IMR-90 (cell line): ENCODE measurements around the gene GTF3C1. TPM values are rescaled to one million over a fixed set of nuclear protein-coding genes. Genes with fewer than 3 reads are reported as not detected.

Experiments used
- ATAC-seq: fragments of 200-7000 bp; cut with Tn5 transposase; 2 replicates; pipeline ENCODE4 v1.9.1; 2020; ENCODE audit warnings: low read depth, mild to moderate bottlenecking, moderate library complexity
- BruUV-seq: library from RNA; stranded (reverse); fragments of 400-500 nt; replicated peaks from 2 replicates; lab custom pipeline; 2021; lab: Mats Ljungman, UMichigan
- CTCF ChIA-PET: fragments of 300-600 bp; formaldehyde crosslinking; extraction: SDS; loops from one replicate; lab custom pipeline; 2021; ENCODE audit warnings: antibody characterized with exemption; lab: Yijun Ruan, JAX
- POLR2A ChIA-PET: fragments of 300-600 bp; sonication (Branson Sonifier 250); formaldehyde crosslinking; loops from one replicate; lab custom pipeline; 2022; ENCODE audit warnings: antibody characterized with exemption; ENCODE audit not compliant: unreplicated experiment; lab: Charles Lee
- DNase-seq: peaks from one replicate; pipeline ENCODE4 v3.0.0; 2013
- H2AFZ ChIP-seq: replicated peaks from 2 replicates; pipeline ENCODE3; 2013; ENCODE audit warnings: low read length, mild to moderate bottlenecking; ENCODE audit not compliant: poor library complexity
- H2AK5ac ChIP-seq: 2 replicates; pipeline ENCODE4 v1.6.1; 2013; ENCODE audit warnings: low read depth, low read length, inconsistent platforms
- H2AK9ac ChIP-seq: replicated peaks from 2 replicates; pipeline ENCODE3; 2013; ENCODE audit warnings: mild to moderate bottlenecking, low read depth, low read length, moderate library complexity; ENCODE audit not compliant: poor library complexity
- H2BK120ac ChIP-seq: 2 replicates; pipeline ENCODE4 v1.6.1; 2013; ENCODE audit warnings: low read depth, low read length, inconsistent platforms
- H2BK15ac ChIP-seq: 3 replicates; pipeline ENCODE4 v1.6.1; 2013; ENCODE audit warnings: low read depth, low read length, inconsistent platforms
- H2BK20ac ChIP-seq: 2 replicates; pipeline ENCODE4 v1.6.1; 2013; ENCODE audit warnings: low read depth, mild to moderate bottlenecking, inconsistent platforms, low read length, moderate library complexity
- H2BK5ac ChIP-seq: 2 replicates; pipeline ENCODE4 v1.6.1; 2013; ENCODE audit warnings: mild to moderate bottlenecking, low read depth, low read length, inconsistent platforms; ENCODE audit not compliant: poor library complexity, severe bottlenecking
- H3K14ac ChIP-seq: replicated peaks from 2 replicates; pipeline ENCODE4 v1.6.1; 2013; ENCODE audit warnings: low read depth, low read length, inconsistent platforms
- H3K18ac ChIP-seq: 2 replicates; pipeline ENCODE4 v1.6.1; 2013; ENCODE audit warnings: low read depth, low read length, control low read depth
- H3K23ac ChIP-seq: 2 replicates; pipeline ENCODE4 v1.6.1; 2013; ENCODE audit warnings: low read depth, low read length, inconsistent platforms
- H3K27ac ChIP-seq: 2 replicates; pipeline ENCODE4 v1.5.1; 2013; ENCODE audit warnings: mild to moderate bottlenecking, control low read depth, low read length; ENCODE audit not compliant: insufficient read depth
- H3K27me3 ChIP-seq: 2 replicates; pipeline ENCODE4 v1.6.1; 2013; ENCODE audit warnings: low read length; ENCODE audit not compliant: control insufficient read depth, insufficient read depth
- H3K36me3 ChIP-seq: 2 replicates; pipeline ENCODE4 v1.6.1; 2013; ENCODE audit warnings: low read length, mixed read lengths; ENCODE audit not compliant: control insufficient read depth, insufficient read depth
- H3K4ac ChIP-seq: 2 replicates; pipeline ENCODE4 v1.6.1; 2013; ENCODE audit warnings: low read depth, low read length, inconsistent platforms
- H3K4me1 ChIP-seq: 2 replicates; pipeline ENCODE4 v1.6.1; 2013; ENCODE audit warnings: low read length, mixed read lengths; ENCODE audit not compliant: control insufficient read depth, insufficient read depth
- H3K4me2 ChIP-seq: 2 replicates; pipeline ENCODE4 v1.6.1; 2013; ENCODE audit warnings: low read depth, mild to moderate bottlenecking, control low read depth, low read length, moderate library complexity
- H3K4me3 ChIP-seq: 2 replicates; pipeline ENCODE4 v1.5.1; 2013; ENCODE audit warnings: low read depth, mild to moderate bottlenecking, control low read depth, low read length, moderate library complexity; ENCODE audit not compliant: insufficient read depth
- H3K56ac ChIP-seq: 2 replicates; pipeline ENCODE4 v1.6.1; 2013; ENCODE audit warnings: low read length, inconsistent platforms; ENCODE audit not compliant: insufficient read depth; ENCODE audit errors: extremely low read depth
- H3K79me1 ChIP-seq, 2 experiments: 2 replicates each; pipeline ENCODE4 v1.6.1; 2013; ENCODE audit warnings: low read length in 2 of 2, inconsistent platforms in 1 of 2, low read depth in 1 of 2
- H3K9ac ChIP-seq: 2 replicates; pipeline ENCODE4 v1.6.1; 2013; ENCODE audit warnings: low read depth, low read length, control low read depth
- H3K9me1 ChIP-seq: 2 replicates; pipeline ENCODE4 v1.6.1; 2013; ENCODE audit warnings: low read length, inconsistent platforms; ENCODE audit not compliant: insufficient read depth
- H3K9me3 ChIP-seq: 2 replicates; pipeline ENCODE4 v1.6.1; 2013; ENCODE audit warnings: low read length; ENCODE audit not compliant: control insufficient read depth, insufficient read depth
- H4K20me1 ChIP-seq: 2 replicates; pipeline ENCODE4 v1.6.1; 2013; ENCODE audit warnings: low read length, inconsistent platforms; ENCODE audit not compliant: insufficient read depth
- H4K5ac ChIP-seq: 2 replicates; pipeline ENCODE4 v1.6.1; 2013; ENCODE audit warnings: mild to moderate bottlenecking, low read depth, low read length, control low read depth
- H4K8ac ChIP-seq, 2 experiments: 2 replicates each; pipeline ENCODE4 v1.6.1; 2013; ENCODE audit warnings: low read depth in 2 of 2, low read length in 2 of 2, control low read depth in 1 of 2, inconsistent platforms in 1 of 2
- H4K91ac ChIP-seq: 2 replicates; pipeline ENCODE4 v1.6.1; 2013; ENCODE audit warnings: low read depth, low read length, inconsistent platforms; ENCODE audit not compliant: insufficient read depth
- BHLHE40 ChIP-seq: fragments of 150-350 bp; IDR thresholded peaks from 2 replicates; pipeline ENCODE4 v1.6.1; 2016; ENCODE audit warnings: mild to moderate bottlenecking, low read depth, low read length
- CEBPB ChIP-seq: IDR thresholded peaks from 2 replicates; pipeline ENCODE4 v1.6.1; 2012; ENCODE audit warnings: low read depth, low read length, improper control_type of control experiment
- CHD1 ChIP-seq: IDR thresholded peaks from 2 replicates; pipeline ENCODE4 v1.6.1; 2012; ENCODE audit warnings: low read depth, low read length, improper control_type of control experiment
- ELK1 ChIP-seq: fragments of 150-350 bp; IDR thresholded peaks from 2 replicates; pipeline ENCODE4 v1.6.1; 2016; ENCODE audit warnings: low read depth, mild to moderate bottlenecking, low read length, moderate library complexity, borderline replicate concordance
- FOS ChIP-seq: fragments of 150-350 bp; IDR thresholded peaks from 2 replicates; pipeline ENCODE4 v1.6.1; 2016; ENCODE audit warnings: low read depth, low read length
- MAFK ChIP-seq: IDR thresholded peaks from 2 replicates; pipeline ENCODE4 v1.6.1; 2012; ENCODE audit warnings: low read depth, low read length, improper control_type of control experiment
- MAZ ChIP-seq: IDR thresholded peaks from 2 replicates; pipeline ENCODE4 v1.6.1; 2012; ENCODE audit warnings: low read depth, mild to moderate bottlenecking, low read length, improper control_type of control experiment, moderate library complexity, borderline replicate concordance
- MXI1 ChIP-seq: IDR thresholded peaks from 2 replicates; pipeline ENCODE4 v1.6.1; 2012; ENCODE audit warnings: low read depth, mild to moderate bottlenecking, low read length, moderate library complexity, borderline replicate concordance
- NFE2L2 ChIP-seq: fragments of 150-350 bp; IDR thresholded peaks from 2 replicates; pipeline ENCODE4 v1.6.1; 2016; ENCODE audit warnings: low read depth, mild to moderate bottlenecking, low read length
- RAD21 ChIP-seq: IDR thresholded peaks from 2 replicates; pipeline ENCODE4 v1.6.1; 2012; ENCODE audit warnings: low read length, improper control_type of control experiment
- RCOR1 ChIP-seq: IDR thresholded peaks from 2 replicates; pipeline ENCODE4 v1.6.1; 2012; ENCODE audit warnings: mild to moderate bottlenecking, low read length, improper control_type of control experiment; ENCODE audit not compliant: insufficient replicate concordance
- RFX5 ChIP-seq: IDR thresholded peaks from 2 replicates; pipeline ENCODE4 v1.8.0; 2012; ENCODE audit warnings: low read depth, mild to moderate bottlenecking, low read length, moderate library complexity
- SMC3 ChIP-seq: fragments of 150-350 bp; IDR thresholded peaks from 2 replicates; pipeline ENCODE4 v1.6.1; 2016; ENCODE audit warnings: low read depth, mild to moderate bottlenecking, antibody characterized with exemption, low read length, moderate library complexity
- dilution Hi-C: fragments of 300-500 bp; cut with HindIII; formaldehyde crosslinking; loops from one replicate; pipeline ENCODE4 v1.14.3; 2018; ENCODE audit warnings: low sequenced_read_pairs; ENCODE audit not compliant: unreplicated experiment
- in situ Hi-C: fragments of 300-500 bp; cut with MboI; formaldehyde crosslinking; loops from 3 replicates; pipeline ENCODE4 v1.14.3; 2019; ENCODE audit warnings: low sequenced_read_pairs, inconsistent platforms, mixed read lengths
- intact Hi-C: fragments of 100-400 bp; cut with micrococcal nuclease; formaldehyde crosslinking; loops from 2 replicates; pipeline ENCODE4 v1.10.0; 2022
- polyA plus RNA-seq, 3 experiments: library from polyadenylated mRNA; depleted of rRNA; stranded (reverse); fragments of >200 nt; gene quantifications; 2 replicates each; pipeline ENCODE4 v1.2.3, GENCODE V29; 2012; ENCODE audit warnings: low replicate concordance in 1 of 3
- total RNA-seq: library from RNA; depleted of rRNA; stranded (reverse); fragments of >200 nt; gene quantifications from 2 replicates; pipeline ENCODE4 v1.2.3, GENCODE V29; 2012
- TF ChIP-seq, protein P1 (sequence below): conservative IDR thresholded peaks from 2 replicates; pipeline ENCODE4 v1.5.1; 2012; ENCODE audit warnings: mild to moderate bottlenecking, low read depth, low read length, improper control_type of control experiment

GTF3C1 gene
- total and polyA plus RNA-seq, 2 of the 4 experiments (the other 2 are of a cell fraction): 50.8 to 68.1 TPM

DNA sequence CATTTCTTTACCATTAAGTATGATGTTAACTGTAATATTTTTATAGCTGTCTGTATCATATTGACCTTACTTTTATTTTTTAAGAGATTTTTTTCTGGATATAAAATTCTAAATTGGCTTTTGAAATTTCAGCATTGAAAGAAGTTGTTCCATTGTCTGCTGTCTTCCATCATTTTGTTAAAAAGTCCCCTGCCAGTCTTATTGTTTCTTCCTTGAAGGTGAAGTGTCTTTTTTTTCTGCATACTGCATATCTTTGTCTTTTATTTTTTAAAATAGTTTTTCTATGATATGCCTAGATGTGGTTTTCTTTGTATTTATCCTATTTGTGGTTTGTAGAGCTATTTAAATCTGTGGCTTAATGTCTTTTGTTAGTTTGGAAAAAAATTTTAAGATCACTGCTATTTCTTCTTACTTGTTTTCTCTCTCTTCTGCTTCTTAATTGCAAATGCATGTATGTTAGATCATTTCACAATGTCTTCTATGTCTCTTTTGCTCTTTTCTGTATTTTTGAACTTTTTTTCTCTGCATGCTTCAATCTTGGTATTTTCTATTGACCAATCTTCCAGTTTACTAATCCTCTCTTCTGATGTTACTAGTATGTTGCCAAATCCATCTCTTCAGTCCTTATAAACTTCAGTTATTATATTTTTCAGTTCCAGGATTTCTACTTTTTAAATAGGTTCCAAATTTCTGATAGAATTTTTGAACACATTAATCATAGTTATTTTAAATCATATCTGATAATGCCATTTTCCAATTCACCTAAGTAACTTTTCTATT, 127.6 kb downstream of the GTF3C1 start:
- H2AFZ ChIP-seq: no peak overlapping the region
- H2BK5ac ChIP-seq: no peak overlapping the region
- H4K20me1 ChIP-seq: no peaks in the 10 kb centered on the region
- no peaks in the 10 kb centered on the region for H3K9me1 ChIP-seq
- H3K9ac ChIP-seq: no peak overlapping the region
- dilution Hi-C loops (no loop called here), intact Hi-C loops (no loop called here), in situ Hi-C loops (no loop called here)
- no peak overlapping the region for H4K5ac ChIP-seq
- no peaks in the 10 kb centered on the region for H3K79me1 ChIP-seq
- no peak overlapping the region for H2BK120ac ChIP-seq
- no peak overlapping the region for H3K4me2 ChIP-seq
- TF ChIP-seq NFE2L2: no peak
- no peak for TF ChIP-seq MAZ
- TF ChIP-seq, protein P1, sequence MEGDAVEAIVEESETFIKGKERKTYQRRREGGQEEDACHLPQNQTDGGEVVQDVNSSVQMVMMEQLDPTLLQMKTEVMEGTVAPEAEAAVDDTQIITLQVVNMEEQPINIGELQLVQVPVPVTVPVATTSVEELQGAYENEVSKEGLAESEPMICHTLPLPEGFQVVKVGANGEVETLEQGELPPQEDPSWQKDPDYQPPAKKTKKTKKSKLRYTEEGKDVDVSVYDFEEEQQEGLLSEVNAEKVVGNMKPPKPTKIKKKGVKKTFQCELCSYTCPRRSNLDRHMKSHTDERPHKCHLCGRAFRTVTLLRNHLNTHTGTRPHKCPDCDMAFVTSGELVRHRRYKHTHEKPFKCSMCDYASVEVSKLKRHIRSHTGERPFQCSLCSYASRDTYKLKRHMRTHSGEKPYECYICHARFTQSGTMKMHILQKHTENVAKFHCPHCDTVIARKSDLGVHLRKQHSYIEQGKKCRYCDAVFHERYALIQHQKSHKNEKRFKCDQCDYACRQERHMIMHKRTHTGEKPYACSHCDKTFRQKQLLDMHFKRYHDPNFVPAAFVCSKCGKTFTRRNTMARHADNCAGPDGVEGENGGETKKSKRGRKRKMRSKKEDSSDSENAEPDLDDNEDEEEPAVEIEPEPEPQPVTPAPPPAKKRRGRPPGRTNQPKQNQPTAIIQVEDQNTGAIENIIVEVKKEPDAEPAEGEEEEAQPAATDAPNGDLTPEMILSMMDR: no peak
- no peak for TF ChIP-seq RAD21
- no peak for TF ChIP-seq MXI1
- TF ChIP-seq RCOR1: no peak
- TF ChIP-seq BHLHE40: no peak
- no peak for TF ChIP-seq RFX5
- TF ChIP-seq FOS: no peak
- TF ChIP-seq CHD1: no peak
- TF ChIP-seq MAFK: no peak
- TF ChIP-seq ELK1: no peak
- TF ChIP-seq SMC3: no peak
- TF ChIP-seq CEBPB: no peak
- H2AK5ac ChIP-seq: no peak overlapping the region
- no TSS peak for BruUV-seq
- H2BK15ac ChIP-seq: no peak overlapping the region
- ChIA-PET POLR2A (interaction anchor here (0.7 kb wide), 1 partner anchor 9 kb away, joined by 5 read pairs; no protein-coding TSS in a partner anchor), CTCF (no interaction called here)
- ATAC-seq: no peak
- no peak overlapping the region for H3K4me3 ChIP-seq
- no peak overlapping the region for H2AK9ac ChIP-seq
- H3K36me3 ChIP-seq: no peaks in the 10 kb centered on the region; the same call in 1 of the 2 replicates
- H3K9me3 ChIP-seq: no peaks in the 10 kb centered on the region
- H3K18ac ChIP-seq: no peak overlapping the region
- no peaks in the 10 kb centered on the region for H3K27me3 ChIP-seq
- H3K56ac ChIP-seq: no peak overlapping the region
- no peak overlapping the region for H3K14ac ChIP-seq
- H3K4me1 ChIP-seq: no peaks in the 10 kb centered on the region
- no peak overlapping the region for H3K4ac ChIP-seq
- H3K23ac ChIP-seq: no peak overlapping the region
- H3K27ac ChIP-seq: no peak overlapping the region
- H4K91ac ChIP-seq: no peak overlapping the region
- H4K8ac ChIP-seq: no peak overlapping the region
- no peak for DNase-seq
- no peak overlapping the region for H2BK20ac ChIP-seq
